Epithelial cell of proximal tubule (primary cell): ENCODE data around the gene KCNK3. TPM values are rescaled to one million over a fixed set of nuclear protein-coding genes. Genes with fewer than 3 reads are reported as not detected.
"Not testable (repeated sequence)": the region's sequence is repeated elsewhere in the genome, so short reads cannot be mapped to it uniquely, and the experiment has no call there.

Experiments
- DNase-seq: peaks from one replicate; pipeline ENCODE4 v3.0.0-alpha.2; 2011; ENCODE audit warnings: low read depth
- H3K4me3 ChIP-seq: 2 replicates; pipeline ENCODE4 v1.5.1; 2011; ENCODE audit warnings: low read depth, mild to moderate bottlenecking, low read length
- total RNA-seq: library from RNA; depleted of rRNA; stranded (reverse); fragments of >200 nt; gene quantifications from 2 replicates; pipeline ENCODE4 v1.2.3, GENCODE V29; 2015
- TF ChIP-seq, protein P1 (sequence below): conservative IDR thresholded peaks from 2 replicates; pipeline ENCODE4 v1.5.1; 2012; ENCODE audit warnings: low read depth, mild to moderate bottlenecking, low read length

KCNK3 gene
- total RNA-seq, 1 donor from 2014 or later: 5.1 TPM

DNA sequence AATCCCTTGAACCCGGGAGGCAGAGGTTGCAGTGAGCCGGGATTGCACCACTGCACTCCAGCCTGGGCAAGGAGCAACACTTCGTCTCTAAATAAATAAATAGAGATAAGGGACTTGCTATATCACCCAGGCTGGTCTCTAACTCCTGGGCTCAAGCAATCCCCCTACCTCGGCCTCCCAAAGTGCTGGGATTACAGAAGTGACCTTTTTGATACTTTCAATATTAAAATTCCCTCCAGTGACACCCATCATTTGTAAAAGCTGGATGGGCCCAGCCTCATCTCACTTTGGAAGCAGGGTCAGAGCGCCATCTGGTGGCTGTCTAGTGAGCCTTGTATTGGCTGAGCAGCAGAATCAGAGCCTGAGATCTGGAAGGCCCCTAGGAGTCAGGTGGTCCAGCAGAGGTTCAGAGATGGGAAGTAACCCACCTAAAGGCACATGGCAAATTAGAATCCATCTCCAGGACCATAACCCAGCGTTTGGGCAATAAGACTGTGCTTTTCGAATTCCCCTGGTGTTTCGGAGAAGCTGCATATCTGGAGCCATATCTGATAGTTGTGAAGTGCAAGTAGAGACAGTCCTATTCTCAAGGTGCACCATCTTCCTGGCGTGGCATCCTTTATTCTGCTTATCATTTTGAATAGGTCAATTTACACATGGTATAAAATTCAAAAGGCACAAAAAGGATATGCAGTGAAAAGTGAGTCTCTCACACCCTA, 53.2 kb downstream of the KCNK3 start:
- H3K4me3 ChIP-seq: no peak overlapping the region
- DNase-seq: no peak
- TF ChIP-seq, protein P1, sequence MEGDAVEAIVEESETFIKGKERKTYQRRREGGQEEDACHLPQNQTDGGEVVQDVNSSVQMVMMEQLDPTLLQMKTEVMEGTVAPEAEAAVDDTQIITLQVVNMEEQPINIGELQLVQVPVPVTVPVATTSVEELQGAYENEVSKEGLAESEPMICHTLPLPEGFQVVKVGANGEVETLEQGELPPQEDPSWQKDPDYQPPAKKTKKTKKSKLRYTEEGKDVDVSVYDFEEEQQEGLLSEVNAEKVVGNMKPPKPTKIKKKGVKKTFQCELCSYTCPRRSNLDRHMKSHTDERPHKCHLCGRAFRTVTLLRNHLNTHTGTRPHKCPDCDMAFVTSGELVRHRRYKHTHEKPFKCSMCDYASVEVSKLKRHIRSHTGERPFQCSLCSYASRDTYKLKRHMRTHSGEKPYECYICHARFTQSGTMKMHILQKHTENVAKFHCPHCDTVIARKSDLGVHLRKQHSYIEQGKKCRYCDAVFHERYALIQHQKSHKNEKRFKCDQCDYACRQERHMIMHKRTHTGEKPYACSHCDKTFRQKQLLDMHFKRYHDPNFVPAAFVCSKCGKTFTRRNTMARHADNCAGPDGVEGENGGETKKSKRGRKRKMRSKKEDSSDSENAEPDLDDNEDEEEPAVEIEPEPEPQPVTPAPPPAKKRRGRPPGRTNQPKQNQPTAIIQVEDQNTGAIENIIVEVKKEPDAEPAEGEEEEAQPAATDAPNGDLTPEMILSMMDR: peak; percentile 95

DNA sequence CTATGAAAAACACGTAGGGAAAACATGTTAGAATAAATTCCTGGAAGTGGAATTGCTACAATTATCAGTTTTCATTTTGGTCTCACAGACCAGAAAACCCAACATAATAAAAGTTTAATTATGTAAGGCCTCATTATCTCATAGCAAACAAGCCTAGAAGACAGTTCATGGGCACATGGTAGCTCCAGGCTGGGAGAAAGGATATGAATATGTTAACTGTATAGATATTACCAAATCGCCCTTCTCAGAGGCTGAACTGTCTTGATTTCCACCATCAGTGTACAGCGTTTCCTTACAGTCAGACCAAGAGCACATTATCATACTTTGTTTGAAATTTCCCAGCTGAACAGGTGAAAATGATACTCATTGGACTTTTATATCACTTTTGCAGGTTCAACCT, 54.4 kb downstream of the KCNK3 start:
- no peak overlapping the region for H3K4me3 ChIP-seq
- DNase-seq: no peak
- TF ChIP-seq, protein P1: no peak

DNA sequence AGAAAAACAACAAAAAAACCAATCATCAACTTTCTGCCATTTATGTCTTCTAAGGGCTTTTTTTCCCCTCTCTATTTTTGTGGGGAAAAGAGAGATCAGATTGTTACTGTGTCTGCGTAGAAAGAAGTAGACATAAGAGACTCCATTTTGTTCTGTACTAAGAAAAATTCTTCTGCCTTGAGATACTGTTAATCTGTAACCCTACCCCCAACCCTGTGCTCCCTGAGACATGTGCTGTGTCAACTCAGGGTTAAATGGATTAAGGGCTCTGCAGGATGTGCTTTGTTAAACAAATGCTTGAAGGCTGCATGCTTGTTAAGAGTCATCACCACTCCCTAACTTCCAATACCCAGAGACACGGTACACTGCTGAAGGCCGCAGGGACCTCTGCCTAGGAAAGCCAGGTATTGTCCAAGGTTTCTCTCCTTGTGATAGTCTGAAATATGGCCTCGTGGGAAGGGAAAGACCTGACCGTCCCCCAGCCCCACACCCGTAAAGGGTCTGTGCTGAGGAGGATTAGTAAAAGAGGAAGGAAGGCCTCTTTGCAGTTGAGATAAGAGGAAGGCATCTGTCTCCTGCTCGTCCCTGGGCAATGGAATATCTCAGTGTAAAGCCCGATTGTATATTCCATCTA, 57.4 kb downstream of the KCNK3 start:
- DNase-seq, H3K4me3 ChIP-seq: not testable (repeated sequence)

DNA sequence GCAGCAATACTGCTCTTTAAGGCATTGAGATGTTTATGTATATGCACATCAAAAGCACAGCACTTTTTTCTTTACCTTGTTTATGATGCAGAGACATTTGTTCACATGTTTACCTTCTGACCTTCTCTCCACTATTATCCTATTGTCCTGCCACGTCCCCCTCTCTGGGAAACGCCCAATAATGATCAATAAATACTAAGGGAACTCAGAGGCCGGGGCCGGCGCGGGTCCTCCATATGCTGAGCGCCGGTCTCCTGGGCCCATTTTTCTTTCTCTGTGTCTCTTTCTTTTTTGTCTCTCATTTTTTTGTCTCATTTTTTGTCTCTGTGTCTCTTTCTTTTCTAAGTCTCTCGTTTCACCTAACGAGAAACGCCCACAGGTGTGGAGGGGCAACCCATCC, 57.9 kb downstream of the KCNK3 start:
- H3K4me3 ChIP-seq, DNase-seq: not testable (repeated sequence)

DNA sequence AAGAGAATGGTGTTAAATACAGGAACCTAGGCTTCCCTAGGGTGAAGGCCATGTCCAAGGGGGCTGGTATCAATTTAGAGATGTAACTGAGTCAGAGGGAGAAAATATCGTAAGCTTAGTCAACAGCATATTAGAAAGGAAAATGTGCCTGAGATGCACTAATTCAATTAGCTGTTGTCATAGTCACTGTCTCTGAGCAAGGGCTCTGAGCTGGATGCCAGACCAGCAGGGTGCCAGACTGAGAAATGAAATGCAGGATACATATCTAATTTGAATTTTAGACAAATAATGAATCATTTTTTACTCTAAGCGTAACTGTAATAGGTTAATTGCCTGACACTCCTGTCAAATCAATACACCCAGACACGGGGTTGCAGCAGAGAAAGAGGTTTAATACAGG, 60.1 kb downstream of the KCNK3 start:
- no peak for DNase-seq
- TF ChIP-seq, protein P1: no peak
- H3K4me3 ChIP-seq: no peak overlapping the region

DNA sequence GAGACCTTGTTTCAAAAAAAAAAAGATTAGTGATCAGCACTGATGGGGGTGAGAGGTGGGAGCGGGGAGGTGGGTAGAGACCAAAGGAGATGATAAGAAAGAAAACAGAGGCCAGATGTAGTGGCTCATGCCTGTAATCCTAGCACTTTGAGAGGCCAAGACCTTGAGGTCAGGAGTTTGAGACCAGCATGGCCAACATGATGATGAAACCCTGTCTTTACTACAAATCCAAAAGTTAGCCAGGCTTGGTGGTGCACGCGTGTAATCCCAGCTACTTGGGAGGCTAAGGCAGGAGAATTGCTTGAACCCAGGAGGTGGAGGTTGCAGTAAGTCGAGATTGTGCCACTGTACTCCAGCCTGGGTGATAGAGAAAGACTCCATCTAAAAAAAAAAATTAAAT, 62.0 kb downstream of the KCNK3 start:
- no peak for DNase-seq
- TF ChIP-seq, protein P1: no peak
- H3K4me3 ChIP-seq: no peak overlapping the region

DNA sequence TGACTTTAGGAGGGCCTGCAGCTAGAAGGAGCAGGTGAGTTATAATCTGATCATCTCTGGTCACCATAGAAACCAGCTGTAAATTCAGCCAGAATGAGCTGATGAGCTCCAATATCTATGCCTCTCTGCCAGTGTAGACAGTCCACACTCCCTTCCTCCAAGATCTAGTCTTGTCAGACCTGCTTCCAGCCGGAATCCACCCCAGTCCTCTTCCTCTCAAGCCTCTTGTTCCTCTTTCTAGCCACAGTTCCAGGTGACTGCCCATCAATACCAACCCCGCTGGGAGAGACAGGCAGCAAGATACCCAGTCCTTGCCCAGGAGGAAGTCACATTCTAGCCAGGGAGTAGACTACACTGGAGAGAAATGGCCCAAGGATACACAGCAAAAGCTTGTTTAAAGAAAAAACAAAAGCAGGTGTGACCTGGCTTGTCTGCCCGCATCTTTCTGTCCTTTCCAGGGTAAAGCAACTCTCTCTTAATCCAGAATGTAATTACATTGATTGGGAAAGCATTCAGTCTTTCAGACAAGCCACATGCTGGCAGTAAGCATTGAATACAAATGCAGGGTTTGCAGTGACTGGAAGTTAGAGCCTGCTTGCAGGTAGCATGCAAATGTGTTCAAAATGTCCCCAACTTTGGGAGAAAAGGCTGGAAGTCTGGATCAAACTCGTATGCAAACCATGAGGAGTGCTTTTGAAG, 62.6 kb downstream of the KCNK3 start:
- H3K4me3 ChIP-seq: no peak overlapping the region
- DNase-seq: no peak
- TF ChIP-seq, protein P1: no peak

DNA sequence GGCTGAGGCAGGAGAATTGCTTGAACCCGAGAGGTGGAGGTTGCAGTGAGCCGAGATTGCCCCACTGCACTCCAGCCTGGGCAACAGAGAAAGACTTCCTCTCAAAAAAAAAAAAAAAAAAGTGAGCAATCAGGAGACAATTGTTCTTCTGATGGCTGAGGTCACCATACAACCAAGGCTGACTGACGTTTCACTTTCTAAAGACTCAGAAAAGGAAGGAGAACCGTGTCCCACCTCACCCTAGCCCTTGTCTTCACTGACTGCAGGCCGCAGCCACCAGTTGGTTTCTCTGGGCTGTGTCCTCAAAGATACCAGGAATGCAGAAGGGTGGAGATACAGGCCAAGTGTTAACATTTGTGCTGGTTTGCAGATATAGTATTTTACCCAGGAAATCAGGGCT, 63.8 kb downstream of the KCNK3 start:
- DNase-seq: no peak
- no peak overlapping the region for H3K4me3 ChIP-seq
- TF ChIP-seq, protein P1: no peak
